Stimulated activated CD4-positive, alpha-beta T cell treated with anti-CD3 and anti-CD28 coated beads, Interleukin-12 subunit alpha, Interleukin-12 subunit beta, amount 100 ng/mL, for 48 hours (primary cell): ENCODE measurements around the gene GLT8D1.
"Not testable (repeated sequence)": the region's sequence is repeated elsewhere in the genome, so short reads cannot be mapped to it uniquely, and the experiment has no call there.

ENCODE experiments used
- DNase-seq, 3 donors: peaks; one replicate each; pipeline ENCODE4 v3.0.0-alpha.2; 2020; ENCODE audit warnings: low read depth in 2 of 3, low spot score in 1 of 3

GLT8D1 gene

DNA sequence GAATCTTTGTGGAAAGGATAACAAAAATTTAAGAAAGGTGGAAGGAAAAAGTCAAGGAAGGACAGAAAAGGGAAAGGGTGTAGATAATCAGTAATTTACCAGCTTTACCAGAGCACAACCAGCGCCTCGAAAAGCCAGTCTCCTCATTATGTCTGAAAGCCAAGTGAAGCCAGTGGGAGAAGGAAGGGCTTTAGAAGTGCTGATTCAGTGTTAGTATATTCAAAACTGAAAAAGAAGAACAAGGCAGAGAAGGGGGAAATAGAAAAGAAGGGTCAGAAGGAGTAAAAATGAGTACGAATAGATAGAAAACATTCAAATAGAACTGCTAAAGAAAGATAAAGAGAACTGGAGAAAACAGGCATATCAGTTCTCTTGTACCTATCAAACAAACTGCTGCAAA lies 24.0 kb downstream of the GLT8D1 start:
- DNase-seq, result no peak

- no peak for DNase-seq
Measured at GRCh38 chr3:52679811-52680210, 25.8 kb downstream of the GLT8D1 start.

GRCh38 chr3:52679199-52679538 lies 26.4 kb downstream of the GLT8D1 start:
- no peak for DNase-seq

GRCh38 chr3:52678265-52679198 lies 27.1 kb downstream of the GLT8D1 start:
- no peak for DNase-seq

DNA sequence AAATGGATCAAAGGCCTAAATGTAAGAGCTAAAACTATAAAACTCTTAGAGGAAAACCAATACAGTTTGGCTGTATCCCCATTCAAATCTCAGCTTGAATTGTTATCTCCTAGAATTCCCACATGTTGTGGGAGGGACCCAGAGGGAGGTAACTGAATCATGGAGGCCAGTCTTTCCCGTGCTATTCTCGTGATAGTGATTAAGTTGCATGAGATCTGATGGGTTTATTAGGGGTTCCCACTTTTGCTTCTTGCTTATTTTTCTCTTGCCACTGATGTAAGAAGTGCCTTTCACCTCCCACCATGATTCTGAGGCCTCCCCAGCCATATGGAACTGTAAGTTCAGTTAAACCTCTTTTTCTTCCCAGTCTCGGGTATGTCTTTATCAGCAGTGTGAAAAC lies 29.4 kb downstream of the GLT8D1 start:
- not testable (repeated sequence) for DNase-seq

- DNase-seq, result no peak
Measured at GRCh38 chr3:52671676-52672075, 33.9 kb downstream of the GLT8D1 start.

DNA sequence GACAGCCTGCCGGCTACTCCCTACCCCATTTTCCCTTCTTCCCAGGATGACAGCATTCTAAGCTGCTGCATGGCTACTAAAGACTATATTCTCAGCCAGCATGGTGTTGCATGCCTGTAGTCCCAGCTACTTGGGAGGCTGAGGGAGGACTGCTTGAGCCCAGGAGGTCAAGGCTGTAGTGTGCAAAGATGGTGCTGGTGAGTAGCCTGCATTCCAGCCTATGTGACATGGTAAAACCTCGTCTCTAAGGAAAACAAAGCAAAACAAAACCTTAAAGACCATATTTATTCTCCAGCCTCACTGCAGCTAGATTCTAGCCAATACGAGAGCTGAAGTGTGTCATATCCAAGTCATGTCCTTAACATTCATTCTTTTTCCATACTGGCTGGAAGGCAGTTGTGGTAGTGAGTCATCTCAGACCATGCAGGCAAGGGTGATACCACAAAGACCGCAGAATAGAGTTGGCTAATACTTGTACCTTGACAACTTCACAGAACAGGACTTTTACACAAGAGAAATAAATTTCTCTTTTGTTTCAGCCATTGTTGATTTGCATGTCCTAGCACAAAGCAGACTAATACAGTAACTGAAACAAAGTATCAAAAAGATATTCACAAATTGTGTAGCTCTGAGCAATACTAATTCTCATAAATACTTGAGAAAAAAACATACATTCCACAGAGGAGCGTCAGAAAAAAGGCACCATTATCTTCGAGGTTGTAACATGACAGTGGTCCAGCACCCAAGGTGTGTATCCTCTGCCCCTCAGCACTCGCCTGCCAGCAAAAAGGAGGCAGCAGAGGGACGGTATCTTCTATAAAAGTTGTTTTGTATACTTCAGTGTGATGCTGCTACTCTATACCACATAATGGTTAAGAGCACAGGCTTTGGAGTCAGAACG lies 34.7 kb downstream of the GLT8D1 start:
- DNase-seq, result peak; percentile 23 to 54 (median 53)

DNA sequence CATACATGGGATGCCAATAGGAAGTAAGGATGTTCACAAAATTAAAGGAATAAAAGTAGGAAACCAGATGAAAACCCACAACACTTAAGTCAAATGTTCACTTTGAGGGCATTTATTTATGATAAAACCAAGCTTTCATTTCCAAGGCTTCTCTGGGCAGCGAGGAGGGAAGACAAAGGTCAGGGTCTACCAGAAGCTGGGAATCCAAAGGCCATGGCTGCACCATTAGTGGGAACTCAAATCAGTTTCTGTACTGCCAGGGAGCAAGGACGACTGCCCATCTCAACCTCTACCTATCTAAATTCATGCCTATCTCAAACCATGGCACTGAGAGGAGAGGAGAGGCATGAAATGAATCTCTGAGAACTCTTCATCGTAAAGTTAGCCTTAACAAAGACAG lies 42.5 kb downstream of the GLT8D1 start:
- DNase-seq, result no peak

DNA sequence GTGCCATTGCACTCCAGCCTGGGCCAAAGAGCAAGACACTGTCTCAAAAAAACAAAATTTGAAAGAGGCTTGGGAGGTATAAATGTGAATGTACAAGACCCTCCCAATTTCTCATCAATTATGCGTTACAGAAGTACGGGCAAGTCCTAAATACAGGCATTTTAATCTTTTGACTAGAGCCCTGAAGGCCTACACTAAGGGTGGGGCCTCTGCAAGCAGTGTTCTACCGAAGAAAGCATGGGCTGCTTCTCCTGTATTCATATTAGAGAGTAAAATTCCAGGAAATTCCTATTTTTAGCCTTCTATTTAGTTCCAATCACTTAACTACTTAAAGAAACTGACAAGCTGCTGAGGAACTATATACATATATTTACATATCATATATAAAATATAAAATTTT lies 45.5 kb downstream of the GLT8D1 start:
- DNase-seq, result no peak

GRCh38 chr3:52655895-52656294 lies 49.7 kb downstream of the GLT8D1 start:
- no peak for DNase-seq

GRCh38 chr3:52651592-52651991 lies 54.0 kb downstream of the GLT8D1 start:
- DNase-seq, result no peak

GRCh38 chr3:52650439-52650838 lies 55.2 kb downstream of the GLT8D1 start:
- no peak for DNase-seq

DNA sequence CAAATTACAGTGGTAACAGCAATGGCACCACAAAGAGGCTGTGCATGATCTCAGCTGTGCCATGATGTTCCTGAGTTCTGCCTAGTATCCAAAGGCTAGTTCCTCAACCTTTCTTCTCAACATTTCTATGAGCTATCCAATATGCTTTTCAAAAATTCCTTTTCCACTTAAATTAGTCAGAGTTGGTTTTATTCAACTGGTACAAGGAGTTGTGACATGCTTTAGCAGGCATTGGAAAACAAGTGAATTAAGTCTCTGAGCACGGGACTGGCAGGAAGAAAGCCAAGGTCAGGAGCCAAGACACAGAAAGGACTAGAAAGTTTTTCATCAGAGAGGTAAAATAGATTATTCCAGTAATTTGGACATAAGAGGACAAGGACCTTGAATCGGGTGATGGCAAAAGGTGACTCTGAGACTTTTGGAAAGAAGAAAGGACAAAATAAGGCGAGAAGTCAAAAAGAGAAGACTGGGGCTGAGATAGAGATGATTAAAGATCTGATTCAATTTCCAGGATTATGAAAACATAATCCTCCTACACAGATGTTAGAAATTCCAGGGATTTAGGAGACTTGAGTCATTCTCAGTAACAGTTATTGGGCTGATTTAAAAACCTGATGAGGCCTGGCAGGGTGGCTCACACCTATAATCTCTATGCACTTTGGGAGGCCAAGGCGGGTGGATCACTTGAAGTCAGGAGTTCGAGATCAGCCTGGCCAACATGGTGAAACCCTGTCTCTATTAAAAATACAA lies 56.0 kb downstream of the GLT8D1 start:
- no peak for DNase-seq

DNA sequence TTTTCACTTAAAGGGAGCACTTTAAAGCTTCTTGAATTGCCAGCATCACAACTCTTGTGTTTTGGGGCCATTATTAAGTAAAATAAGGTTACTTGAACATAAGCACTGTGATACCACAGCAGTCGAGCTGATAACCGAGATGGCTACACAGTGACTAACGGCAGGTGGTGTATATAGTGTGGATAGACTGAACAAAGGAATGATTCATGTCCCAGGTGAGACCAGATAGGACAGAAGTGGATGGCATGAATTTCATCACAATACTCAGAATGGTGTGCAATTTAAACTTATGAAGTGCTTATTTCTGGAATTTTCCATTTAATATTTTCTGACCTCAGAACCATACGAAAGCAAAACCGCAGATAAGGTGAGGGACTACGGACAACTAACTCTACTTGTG lies 60.0 kb downstream of the GLT8D1 start:
- DNase-seq, result no peak
